ENCODE data around the gene UBA52. TPM values are rescaled to one million over a fixed set of nuclear protein-coding genes. Genes with fewer than 3 reads are reported as not detected.

The UBA52 gene
- total RNA-seq, 1 experiment from 2014 or later, result 1,108 TPM

DNA sequence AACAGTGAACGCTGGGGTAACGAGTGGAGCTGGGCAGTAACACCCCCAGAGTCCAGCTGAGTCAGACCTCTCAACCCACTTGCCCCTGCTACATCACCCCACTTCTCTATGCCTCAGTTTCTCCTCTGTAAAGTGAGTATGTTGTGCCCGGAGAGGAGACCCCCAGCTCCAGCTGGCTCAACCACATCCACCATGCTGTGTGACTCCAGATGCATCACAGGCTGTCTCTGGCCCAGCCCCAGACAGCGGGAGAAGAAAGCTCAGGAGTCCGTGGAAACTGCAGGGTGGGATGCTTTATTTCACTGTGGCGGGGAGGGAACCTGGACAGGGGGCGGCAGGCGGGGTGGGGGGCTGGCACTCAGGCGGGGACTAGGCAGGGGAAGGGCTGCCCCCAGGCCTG is 40.2 kb upstream of the UBA52 start:
- Histone ChIP-seq H4K20me1 (ENCODE audit: low read length) (no peaks in the 10 kb centered on the region), H3F3A (ENCODE audit: low read length, unreplicated experiment) (no peaks in the 10 kb centered on the region), H2AFZ (ENCODE audit: low read length) (no peak overlapping the region), H3K4me3 (ENCODE audit: low read length) (no peak overlapping the region), H3K27me3 (ENCODE audit: low read length) (no peaks in the 10 kb centered on the region), H3K36me3 (ENCODE audit: low read depth, low read length) (no peaks in the 10 kb centered on the region; the same call in 1 of the 2 replicates), H3K4me1 (ENCODE audit: insufficient read depth, low read length) (peaks cover 2% of the 10 kb centered on the region; the same call in 1 of the 2 replicates), H3K9ac (ENCODE audit: low read length) (no peak overlapping the region), H3K79me2 (ENCODE audit: low read length) (no peaks in the 10 kb centered on the region), H3K9me2 (replicated peaks; ENCODE audit: low read length) (no peaks in the 10 kb centered on the region), H3K4me2 (ENCODE audit: low read length) (no peak overlapping the region), H3K9me3 (ENCODE audit: low read length) (no peaks in the 10 kb centered on the region), H3K27ac (ENCODE audit: low read length) (no peak overlapping the region)
- no peak for TF ChIP-seq EZH2 (IDR thresholded peaks at IDR 0.05; ENCODE audit: low read length, unreplicated experiment)
- no peak for TF ChIP-seq EZH2phosphoT487 (IDR thresholded peaks at IDR 0.05; ENCODE audit: borderline replicate concordance, low read length)
- TF ChIP-seq, protein P1, sequence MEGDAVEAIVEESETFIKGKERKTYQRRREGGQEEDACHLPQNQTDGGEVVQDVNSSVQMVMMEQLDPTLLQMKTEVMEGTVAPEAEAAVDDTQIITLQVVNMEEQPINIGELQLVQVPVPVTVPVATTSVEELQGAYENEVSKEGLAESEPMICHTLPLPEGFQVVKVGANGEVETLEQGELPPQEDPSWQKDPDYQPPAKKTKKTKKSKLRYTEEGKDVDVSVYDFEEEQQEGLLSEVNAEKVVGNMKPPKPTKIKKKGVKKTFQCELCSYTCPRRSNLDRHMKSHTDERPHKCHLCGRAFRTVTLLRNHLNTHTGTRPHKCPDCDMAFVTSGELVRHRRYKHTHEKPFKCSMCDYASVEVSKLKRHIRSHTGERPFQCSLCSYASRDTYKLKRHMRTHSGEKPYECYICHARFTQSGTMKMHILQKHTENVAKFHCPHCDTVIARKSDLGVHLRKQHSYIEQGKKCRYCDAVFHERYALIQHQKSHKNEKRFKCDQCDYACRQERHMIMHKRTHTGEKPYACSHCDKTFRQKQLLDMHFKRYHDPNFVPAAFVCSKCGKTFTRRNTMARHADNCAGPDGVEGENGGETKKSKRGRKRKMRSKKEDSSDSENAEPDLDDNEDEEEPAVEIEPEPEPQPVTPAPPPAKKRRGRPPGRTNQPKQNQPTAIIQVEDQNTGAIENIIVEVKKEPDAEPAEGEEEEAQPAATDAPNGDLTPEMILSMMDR (conservative IDR thresholded peaks at IDR 0.05; ENCODE audit: low read depth, low read length), result no peak
- DNase-seq (no peak), ATAC-seq (no peak)
- intact Hi-C loops (cut with micrococcal nuclease), result no loop called here
- no TSS peak for BruUV-seq (replicated peaks)
- ChIA-PET POLR2A (ENCODE audit: unreplicated experiment) (interaction anchor here (0.6 kb wide), 1 partner anchor 13 kb away, joined by 4 read pairs; no protein-coding TSS in a partner anchor), CTCF (no interaction called here)

DNA sequence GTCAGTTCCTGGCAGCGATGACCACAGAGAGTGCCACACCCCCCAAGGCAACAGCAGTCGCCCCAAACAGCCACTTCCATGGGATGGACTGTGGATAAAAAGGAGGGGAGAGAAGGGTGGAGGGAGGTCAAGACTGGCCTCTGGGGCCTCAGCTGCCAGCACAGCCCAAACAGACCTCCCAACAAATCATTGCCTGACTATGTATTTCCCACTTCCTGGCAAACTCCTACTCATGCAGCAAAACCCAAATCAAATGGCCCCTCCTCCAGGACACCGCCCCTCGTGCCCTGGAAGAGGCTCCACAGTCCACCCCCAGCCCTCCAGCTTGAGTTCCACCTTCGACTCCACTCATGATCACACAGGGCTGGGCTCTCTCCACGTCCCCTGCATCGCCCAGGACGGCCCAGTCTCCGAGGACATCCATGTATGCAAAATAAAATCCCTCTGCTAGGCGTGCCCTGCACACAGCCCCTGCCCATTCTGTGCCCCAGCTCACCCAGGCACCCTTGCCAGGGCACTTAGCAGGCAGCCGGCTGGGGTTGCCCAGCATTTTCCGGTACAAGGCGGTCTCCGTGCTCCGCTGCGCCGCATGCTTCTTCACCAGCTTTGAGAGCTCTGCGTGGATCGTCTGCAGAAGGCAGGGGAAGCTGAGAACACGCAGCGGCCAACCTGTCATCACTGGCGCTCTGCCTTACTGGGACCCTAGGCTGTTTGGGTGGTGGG is 39.3 kb upstream of the UBA52 start:
- Histone ChIP-seq H3K9me3 (ENCODE audit: low read length) (no peaks in the 10 kb centered on the region), H3K4me2 (ENCODE audit: low read length) (no peak overlapping the region), H3K4me3 (ENCODE audit: low read length) (no peak overlapping the region), H3K9me2 (replicated peaks; ENCODE audit: low read length) (no peaks in the 10 kb centered on the region), H3K79me2 (ENCODE audit: low read length) (no peaks in the 10 kb centered on the region), H3K4me1 (ENCODE audit: insufficient read depth, low read length) (no peaks in the 10 kb centered on the region), H3K36me3 (ENCODE audit: low read depth, low read length) (peaks cover under 1% of the 10 kb centered on the region; the same call in 1 of the 2 replicates), H3K27ac (ENCODE audit: low read length) (no peak overlapping the region), H3F3A (ENCODE audit: low read length, unreplicated experiment) (no peaks in the 10 kb centered on the region), H2AFZ (ENCODE audit: low read length) (no peak overlapping the region), H3K9ac (ENCODE audit: low read length) (no peak overlapping the region), H4K20me1 (ENCODE audit: low read length) (no peaks in the 10 kb centered on the region), H3K27me3 (ENCODE audit: low read length) (no peaks in the 10 kb centered on the region)
- ChIA-PET POLR2A (ENCODE audit: unreplicated experiment) (no interaction called here), CTCF (no interaction called here)
- ATAC-seq (no peak), DNase-seq (no peak)
- intact Hi-C loops (cut with micrococcal nuclease), result no loop called here
- TF ChIP-seq EZH2phosphoT487 (IDR thresholded peaks at IDR 0.05; ENCODE audit: borderline replicate concordance, low read length), result no peak
- no peak for TF ChIP-seq EZH2 (IDR thresholded peaks at IDR 0.05; ENCODE audit: low read length, unreplicated experiment)
- TF ChIP-seq, protein P1 (conservative IDR thresholded peaks at IDR 0.05; ENCODE audit: low read depth, low read length), result no peak
- BruUV-seq (replicated peaks), result no TSS peak

DNA sequence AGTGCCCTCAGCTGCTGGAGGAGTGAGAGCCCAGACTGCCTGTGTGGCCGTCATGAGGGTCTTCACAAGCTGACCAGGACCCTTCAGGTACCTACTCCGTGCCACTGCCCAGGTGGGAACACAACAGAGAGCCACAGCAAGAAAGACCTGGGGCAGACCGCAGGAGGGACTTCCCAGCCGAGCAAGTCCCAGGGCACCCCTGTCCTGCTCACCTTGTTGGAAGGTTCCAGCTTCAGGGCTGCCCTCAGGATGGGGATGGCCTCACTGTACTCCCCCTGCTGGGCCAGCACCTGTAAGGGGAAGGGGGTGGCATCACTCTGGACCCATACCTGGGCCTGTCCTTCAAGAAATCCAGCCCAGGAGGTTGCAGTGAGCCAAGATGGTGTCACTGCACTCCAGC is 38.6 kb upstream of the UBA52 start:
- no peaks in the 10 kb centered on the region for H3K27me3 ChIP-seq (ENCODE audit: low read length)
- peak; percentile 54; the same call in 1 of the 2 replicates for ATAC-seq
- no peak for TF ChIP-seq EZH2 (IDR thresholded peaks at IDR 0.05; ENCODE audit: low read length, unreplicated experiment)
- TF ChIP-seq, protein P1 (conservative IDR thresholded peaks at IDR 0.05; ENCODE audit: low read depth, low read length), result no peak
- TF ChIP-seq EZH2phosphoT487 (IDR thresholded peaks at IDR 0.05; ENCODE audit: borderline replicate concordance, low read length), result no peak
- no peaks in the 10 kb centered on the region for H3K79me2 ChIP-seq (ENCODE audit: low read length)
- H3K4me2 ChIP-seq (ENCODE audit: low read length), result no peak overlapping the region
- DNase-seq, result no peak
- no peak overlapping the region for H2AFZ ChIP-seq (ENCODE audit: low read length)
- ChIA-PET CTCF (interaction anchor here (0.7 kb wide), 1 partner anchor 36 kb away, joined by 4 read pairs; no protein-coding TSS in a partner anchor), POLR2A (ENCODE audit: unreplicated experiment) (no interaction called here)
- H3F3A ChIP-seq (ENCODE audit: low read length, unreplicated experiment), result no peaks in the 10 kb centered on the region
- H4K20me1 ChIP-seq (ENCODE audit: low read length), result no peaks in the 10 kb centered on the region
- H3K9me3 ChIP-seq (ENCODE audit: low read length), result no peaks in the 10 kb centered on the region
- no peaks in the 10 kb centered on the region for H3K9me2 ChIP-seq (replicated peaks; ENCODE audit: low read length)
- H3K4me3 ChIP-seq (ENCODE audit: low read length), result no peak overlapping the region
- H3K9ac ChIP-seq (ENCODE audit: low read length), result no peak overlapping the region
- intact Hi-C loops (cut with micrococcal nuclease), result no loop called here
- no TSS peak for BruUV-seq (replicated peaks)
- H3K27ac ChIP-seq (ENCODE audit: low read length), result no peak overlapping the region
- H3K36me3 ChIP-seq (ENCODE audit: low read depth, low read length), result peaks cover 3% of the 10 kb centered on the region; the same call in 1 of the 2 replicates
- H3K4me1 ChIP-seq (ENCODE audit: insufficient read depth, low read length), result no peaks in the 10 kb centered on the region

Measured in PC-3 (cell line).